ENCODE results near the gene UBA7. TPM values are rescaled to one million over a fixed set of nuclear protein-coding genes. Genes with fewer than 3 reads are reported as not detected.

UBA7 gene
- total and polyA plus RNA-seq, 2 of the 8 experiments (the other 6 are each of a cell fraction or from before 2014, with no cell fraction given), result 0.34 to 0.65 TPM

DNA sequence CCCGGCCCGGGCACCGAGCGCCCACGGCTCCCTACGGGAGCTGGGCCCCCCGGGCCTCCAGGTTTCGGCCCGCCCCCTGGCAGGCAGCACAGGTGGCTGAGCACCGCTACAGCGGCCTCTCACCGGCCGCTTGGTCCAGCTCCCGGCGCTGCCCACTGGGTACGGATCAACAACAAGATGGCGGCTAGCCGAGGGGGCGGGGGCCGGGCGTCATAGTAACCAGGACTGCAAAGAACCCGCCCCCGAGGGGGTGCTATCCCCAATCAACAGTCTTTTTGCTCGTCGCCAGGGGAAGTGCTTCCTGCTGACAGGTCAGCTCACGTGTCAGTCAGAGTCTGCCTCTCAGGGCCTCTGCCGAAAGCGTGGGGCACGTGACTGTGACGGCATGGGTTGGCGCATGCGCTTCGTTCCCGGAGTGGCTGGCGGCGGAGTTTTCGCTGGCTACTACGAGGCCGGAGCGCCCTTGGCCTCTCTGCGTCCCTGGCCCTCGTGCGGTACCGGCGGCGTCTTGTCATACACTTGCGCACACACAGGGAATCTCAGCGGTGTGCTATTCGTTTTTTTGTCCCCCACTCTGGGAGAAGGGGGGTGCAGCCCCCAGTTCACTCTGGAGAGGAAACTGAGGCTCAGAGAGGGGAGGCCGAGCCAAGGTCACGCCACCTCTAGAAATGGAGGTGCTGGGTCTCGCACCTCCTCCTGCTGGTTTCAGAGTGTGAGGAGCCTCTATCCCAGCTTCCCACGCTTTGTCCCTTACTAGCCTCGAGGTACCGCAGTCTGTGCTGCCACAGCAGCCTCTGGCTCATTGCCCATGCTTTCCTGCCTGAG is 27.2 kb downstream of the UBA7 start, which contains the start of gene IP6K1 (continued):
- TF ChIP-seq, protein P1, sequence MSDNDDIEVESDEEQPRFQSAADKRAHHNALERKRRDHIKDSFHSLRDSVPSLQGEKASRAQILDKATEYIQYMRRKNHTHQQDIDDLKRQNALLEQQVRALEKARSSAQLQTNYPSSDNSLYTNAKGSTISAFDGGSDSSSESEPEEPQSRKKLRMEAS (IDR thresholded peaks at IDR 0.05), result peak; percentile 98
- TF ChIP-seq TBP (IDR thresholded peaks at IDR 0.05; ENCODE audit: low read depth, low read length) (peak; percentile 66; the same call in 1 of the 2 replicates), SP2 (IDR thresholded peaks at IDR 0.05; ENCODE audit: low read length) (peak; percentile 87), JUN (IDR thresholded peaks at IDR 0.05; ENCODE audit: low read depth, low read length) (no peak), SIN3A (conservative IDR thresholded peaks at IDR 0.05 in 1 of 2, IDR thresholded peaks at IDR 0.05 in 1 of 2; ENCODE audit: low read depth in 1 of 2, low read length in 2 of 2) (peak; percentile 64 to 82; a peak in 2 of 4 replicates), CHD1 (IDR thresholded peaks at IDR 0.05; ENCODE audit: low read depth, low read length) (no peak), YY1 (IDR thresholded peaks at IDR 0.05; ENCODE audit: low read depth, low read length) (peak; percentile 96), CREB1 (IDR thresholded peaks at IDR 0.05) (peak; percentile 85), SAP30 (IDR thresholded peaks at IDR 0.05; ENCODE audit: insufficient read depth, insufficient replicate concordance, low read length) (no peak), BRCA1 (IDR thresholded peaks at IDR 0.05; ENCODE audit: low read depth, low read length) (no peak), BCL11A (IDR thresholded peaks at IDR 0.05; ENCODE audit: low read depth in 2 of 2, low read length in 2 of 2) (no peak), HDAC2 (IDR thresholded peaks at IDR 0.05; ENCODE audit: borderline replicate concordance in 1 of 2, low read depth in 2 of 2, low read length in 2 of 2) (no peak), SP4 (IDR thresholded peaks at IDR 0.05; ENCODE audit: low read length) (no peak; the same call in 1 of the 2 replicates), CTBP2 (IDR thresholded peaks at IDR 0.05; ENCODE audit: borderline replicate concordance, insufficient read depth, insufficient read length, low read length) (no peak), CBX5 (IDR thresholded peaks at IDR 0.05; ENCODE audit: low read depth, low read length) (no peak), NRF1 (IDR thresholded peaks at IDR 0.05; ENCODE audit: low read depth, low read length) (peak; percentile 81), EZH2 (IDR thresholded peaks at IDR 0.05; ENCODE audit: low read depth, low read length, severe bottlenecking) (no peak)
- TF ChIP-seq, protein P2, sequence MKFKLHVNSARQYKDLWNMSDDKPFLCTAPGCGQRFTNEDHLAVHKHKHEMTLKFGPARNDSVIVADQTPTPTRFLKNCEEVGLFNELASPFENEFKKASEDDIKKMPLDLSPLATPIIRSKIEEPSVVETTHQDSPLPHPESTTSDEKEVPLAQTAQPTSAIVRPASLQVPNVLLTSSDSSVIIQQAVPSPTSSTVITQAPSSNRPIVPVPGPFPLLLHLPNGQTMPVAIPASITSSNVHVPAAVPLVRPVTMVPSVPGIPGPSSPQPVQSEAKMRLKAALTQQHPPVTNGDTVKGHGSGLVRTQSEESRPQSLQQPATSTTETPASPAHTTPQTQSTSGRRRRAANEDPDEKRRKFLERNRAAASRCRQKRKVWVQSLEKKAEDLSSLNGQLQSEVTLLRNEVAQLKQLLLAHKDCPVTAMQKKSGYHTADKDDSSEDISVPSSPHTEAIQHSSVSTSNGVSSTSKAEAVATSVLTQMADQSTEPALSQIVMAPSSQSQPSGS (IDR thresholded peaks at IDR 0.05; ENCODE audit: low read length), result no peak
- TF ChIP-seq, protein P3, sequence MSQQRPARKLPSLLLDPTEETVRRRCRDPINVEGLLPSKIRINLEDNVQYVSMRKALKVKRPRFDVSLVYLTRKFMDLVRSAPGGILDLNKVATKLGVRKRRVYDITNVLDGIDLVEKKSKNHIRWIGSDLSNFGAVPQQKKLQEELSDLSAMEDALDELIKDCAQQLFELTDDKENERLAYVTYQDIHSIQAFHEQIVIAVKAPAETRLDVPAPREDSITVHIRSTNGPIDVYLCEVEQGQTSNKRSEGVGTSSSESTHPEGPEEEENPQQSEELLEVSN (IDR thresholded peaks at IDR 0.05), result peak; percentile 95
- TF ChIP-seq, protein P4, sequence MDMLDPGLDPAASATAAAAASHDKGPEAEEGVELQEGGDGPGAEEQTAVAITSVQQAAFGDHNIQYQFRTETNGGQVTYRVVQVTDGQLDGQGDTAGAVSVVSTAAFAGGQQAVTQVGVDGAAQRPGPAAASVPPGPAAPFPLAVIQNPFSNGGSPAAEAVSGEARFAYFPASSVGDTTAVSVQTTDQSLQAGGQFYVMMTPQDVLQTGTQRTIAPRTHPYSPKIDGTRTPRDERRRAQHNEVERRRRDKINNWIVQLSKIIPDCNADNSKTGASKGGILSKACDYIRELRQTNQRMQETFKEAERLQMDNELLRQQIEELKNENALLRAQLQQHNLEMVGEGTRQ (IDR thresholded peaks at IDR 0.05; ENCODE audit: low read length), result peak; percentile 98
